ENCODE results near the gene AUP1. TPM values are rescaled to one million over a fixed set of nuclear protein-coding genes. Genes with fewer than 3 reads are reported as not detected.
A peak's percentile ranks its signal among the peaks of the same experiment; 100 is the strongest.

The AUP1 gene
- total RNA-seq, 1 donor from 2014 or later, result 99.5 TPM

GRCh38 chr2:74576211-74576862, 46.8 kb upstream of the AUP1 start:
- Mint-ChIP-seq H3K9me3 (ENCODE audit: unreplicated experiment) (peaks cover 3% of the 10 kb centered on the region), H3K4me3 (ENCODE audit: unreplicated experiment) (peak overlapping the region; percentile 3), H3K4me1 (ENCODE audit: low read depth, unreplicated experiment) (peaks cover 13% of the 10 kb centered on the region), H3K27me3 (ENCODE audit: unreplicated experiment) (no peaks in the 10 kb centered on the region), H3K36me3 (ENCODE audit: unreplicated experiment) (no peaks in the 10 kb centered on the region), H3K27ac (ENCODE audit: unreplicated experiment) (no peak overlapping the region)
- DNase-seq, result no peak
- TF ChIP-seq CTCF (IDR thresholded peaks at IDR 0.05; ENCODE audit: partially characterized antibody, unreplicated experiment), result no peak

- no peaks in the 10 kb centered on the region for H3K36me3 Mint-ChIP-seq (ENCODE audit: unreplicated experiment)
- H3K27me3 Mint-ChIP-seq (ENCODE audit: unreplicated experiment), result no peaks in the 10 kb centered on the region
- H3K9me3 Mint-ChIP-seq (ENCODE audit: unreplicated experiment), result peaks cover 3% of the 10 kb centered on the region
- peaks cover 13% of the 10 kb centered on the region for H3K4me1 Mint-ChIP-seq (ENCODE audit: low read depth, unreplicated experiment)
- no peak overlapping the region for H3K27ac Mint-ChIP-seq (ENCODE audit: unreplicated experiment)
- no peak for TF ChIP-seq CTCF (IDR thresholded peaks at IDR 0.05; ENCODE audit: partially characterized antibody, unreplicated experiment)
- no peak overlapping the region for H3K4me3 Mint-ChIP-seq (ENCODE audit: unreplicated experiment)
- DNase-seq, result no peak
Observed at GRCh38 chr2:74575320-74575719, 45.8 kb upstream of the AUP1 start.

- Mint-ChIP-seq H3K36me3 (ENCODE audit: unreplicated experiment) (no peaks in the 10 kb centered on the region), H3K9me3 (ENCODE audit: unreplicated experiment) (peaks cover 3% of the 10 kb centered on the region), H3K27me3 (ENCODE audit: unreplicated experiment) (peaks cover 2% of the 10 kb centered on the region), H3K4me3 (ENCODE audit: unreplicated experiment) (no peak overlapping the region), H3K4me1 (ENCODE audit: low read depth, unreplicated experiment) (peaks cover 13% of the 10 kb centered on the region), H3K27ac (ENCODE audit: unreplicated experiment) (no peak overlapping the region)
- no peak for TF ChIP-seq CTCF (IDR thresholded peaks at IDR 0.05; ENCODE audit: partially characterized antibody, unreplicated experiment)
- DNase-seq, result no peak
Observed at GRCh38 chr2:74573747-74574562, 44.4 kb upstream of the AUP1 start.

- Mint-ChIP-seq H3K9me3 (ENCODE audit: unreplicated experiment) (peaks cover 2% of the 10 kb centered on the region), H3K4me3 (ENCODE audit: unreplicated experiment) (no peak overlapping the region), H3K27me3 (ENCODE audit: unreplicated experiment) (peaks cover 4% of the 10 kb centered on the region), H3K36me3 (ENCODE audit: unreplicated experiment) (no peaks in the 10 kb centered on the region), H3K4me1 (ENCODE audit: low read depth, unreplicated experiment) (peaks cover 13% of the 10 kb centered on the region), H3K27ac (ENCODE audit: unreplicated experiment) (no peak overlapping the region)
- TF ChIP-seq CTCF (IDR thresholded peaks at IDR 0.05; ENCODE audit: partially characterized antibody, unreplicated experiment), result no peak
- no peak for DNase-seq
Observed at GRCh38 chr2:74572178-74572925, 42.8 kb upstream of the AUP1 start.

Data from glutamatergic neuron (in vitro differentiated cells).